Activated CD4-positive, alpha-beta T cell treated with anti-CD3 and anti-CD28 coated beads, Interleukin-2, amount 10 ng/mL, durations not matched to agents 24 days and 14 days (primary cell): ENCODE data around the gene SOD1. TPM values are rescaled to one million over a fixed set of nuclear protein-coding genes. Genes with fewer than 3 reads are reported as not detected.

Experiments
- DNase-seq: peaks from one replicate; pipeline ENCODE4 v3.0.0; 2022
- H3K27ac Mint-ChIP-seq: one replicate; pipeline ENCODE4 v1.8.0; 2022; ENCODE audit warnings: mild to moderate bottlenecking, mixed read lengths
- H3K27me3 Mint-ChIP-seq: one replicate; pipeline ENCODE4 v1.8.0; 2022; ENCODE audit warnings: mixed read lengths
- H3K36me3 Mint-ChIP-seq: one replicate; pipeline ENCODE4 v1.8.0; 2022; ENCODE audit warnings: low read depth, mild to moderate bottlenecking, mixed read lengths
- H3K4me1 Mint-ChIP-seq: one replicate; pipeline ENCODE4 v1.8.0; 2021; ENCODE audit warnings: mixed read lengths
- H3K4me3 Mint-ChIP-seq: one replicate; pipeline ENCODE4 v1.8.0; 2022; ENCODE audit warnings: mild to moderate bottlenecking, moderate library complexity, mixed read lengths
- H3K9me3 Mint-ChIP-seq: one replicate; pipeline ENCODE4 v1.8.0; 2021; ENCODE audit warnings: mixed read lengths
- intact Hi-C: fragments of 100-400 bp; cut with micrococcal nuclease; formaldehyde crosslinking; loops from one replicate; pipeline ENCODE4 v1.15.1; 2023
- total RNA-seq: library from RNA; stranded (reverse); gene quantifications from 2 replicates; pipeline ENCODE4 v1.2.3, GENCODE V29; 2022

The SOD1 gene
- total RNA-seq, 1 donor from 2014 or later: 336 TPM

- H3K4me3 Mint-ChIP-seq: no peak overlapping the region
- no peaks in the 10 kb centered on the region for H3K27me3 Mint-ChIP-seq
- no peak for DNase-seq
- H3K9me3 Mint-ChIP-seq: no peaks in the 10 kb centered on the region
- H3K27ac Mint-ChIP-seq: no peak overlapping the region
- H3K4me1 Mint-ChIP-seq: peaks cover 24% of the 10 kb centered on the region
- H3K36me3 Mint-ChIP-seq: peaks cover 12% of the 10 kb centered on the region
- intact Hi-C loops: loop anchor here (5.0 kb wide), 1 partner anchor 41 kb away; no protein-coding TSS in a partner anchor
Measured at GRCh38 chr21:31708541-31708940, 49.0 kb downstream of the SOD1 start.

GRCh38 chr21:31710586-31710985, 51.1 kb downstream of the SOD1 start:
- H3K4me1 Mint-ChIP-seq: peaks cover 31% of the 10 kb centered on the region
- no peak overlapping the region for H3K27ac Mint-ChIP-seq
- intact Hi-C loops: no loop called here

GRCh38 chr21:31711326-31711725, 51.8 kb downstream of the SOD1 start:
- peaks cover 31% of the 10 kb centered on the region for H3K4me1 Mint-ChIP-seq
- intact Hi-C loops: no loop called here

More at GRCh38 chr21:31710586-31710985, 51.1 kb downstream of the SOD1 start:
- no peaks in the 10 kb centered on the region for H3K27me3 Mint-ChIP-seq
- no peak overlapping the region for H3K4me3 Mint-ChIP-seq
- peaks cover 5% of the 10 kb centered on the region for H3K36me3 Mint-ChIP-seq
- no peaks in the 10 kb centered on the region for H3K9me3 Mint-ChIP-seq
- no peak for DNase-seq

GRCh38 chr21:31711745-31712285, 52.3 kb downstream of the SOD1 start:
- Mint-ChIP-seq H3K27me3 (no peaks in the 10 kb centered on the region), H3K36me3 (peaks cover 1% of the 10 kb centered on the region), H3K4me1 (peaks cover 29% of the 10 kb centered on the region), H3K27ac (no peak overlapping the region), H3K9me3 (no peaks in the 10 kb centered on the region), H3K4me3 (no peak overlapping the region)
- intact Hi-C loops: no loop called here
- no peak for DNase-seq

More at GRCh38 chr21:31711326-31711725, 51.8 kb downstream of the SOD1 start:
- no peak overlapping the region for H3K4me3 Mint-ChIP-seq
- H3K9me3 Mint-ChIP-seq: no peaks in the 10 kb centered on the region
- H3K27ac Mint-ChIP-seq: no peak overlapping the region
- no peak for DNase-seq
- H3K36me3 Mint-ChIP-seq: peaks cover 3% of the 10 kb centered on the region
- no peaks in the 10 kb centered on the region for H3K27me3 Mint-ChIP-seq

GRCh38 chr21:31713115-31713514, 53.6 kb downstream of the SOD1 start:
- Mint-ChIP-seq H3K4me3 (no peak overlapping the region), H3K9me3 (no peaks in the 10 kb centered on the region), H3K27ac (no peak overlapping the region), H3K4me1 (peaks cover 24% of the 10 kb centered on the region), H3K36me3 (peaks cover under 1% of the 10 kb centered on the region), H3K27me3 (no peaks in the 10 kb centered on the region)
- intact Hi-C loops: no loop called here
- no peak for DNase-seq

GRCh38 chr21:31713973-31714740, 54.7 kb downstream of the SOD1 start:
- intact Hi-C loops: loop anchor here (1.0 kb wide), 1 partner anchor 11 kb away; no protein-coding TSS in a partner anchor
- Mint-ChIP-seq H3K27me3 (no peaks in the 10 kb centered on the region), H3K4me3 (peak overlapping the region; percentile 7), H3K4me1 (peaks cover 24% of the 10 kb centered on the region), H3K9me3 (no peaks in the 10 kb centered on the region), H3K36me3 (peaks cover 3% of the 10 kb centered on the region), H3K27ac (peak overlapping the region; percentile 70)
- no peak for DNase-seq

GRCh38 chr21:31714741-31715365, 55.4 kb downstream of the SOD1 start:
- H3K4me3 Mint-ChIP-seq: no peak overlapping the region
- no peak for DNase-seq
- intact Hi-C loops: loop anchor here (1.0 kb wide), 1 partner anchor 10 kb away; no protein-coding TSS in a partner anchor
- H3K36me3 Mint-ChIP-seq: peaks cover 6% of the 10 kb centered on the region
- H3K27me3 Mint-ChIP-seq: no peaks in the 10 kb centered on the region
- no peak overlapping the region for H3K27ac Mint-ChIP-seq
- peaks cover 22% of the 10 kb centered on the region for H3K4me1 Mint-ChIP-seq
- no peaks in the 10 kb centered on the region for H3K9me3 Mint-ChIP-seq

GRCh38 chr21:31716106-31716505, 56.6 kb downstream of the SOD1 start:
- H3K4me3 Mint-ChIP-seq: no peak overlapping the region
- intact Hi-C loops: no loop called here
- no peak overlapping the region for H3K27ac Mint-ChIP-seq
- peaks cover 25% of the 10 kb centered on the region for H3K4me1 Mint-ChIP-seq
- H3K36me3 Mint-ChIP-seq: peaks cover 7% of the 10 kb centered on the region
- no peak for DNase-seq
- no peaks in the 10 kb centered on the region for H3K9me3 Mint-ChIP-seq
- H3K27me3 Mint-ChIP-seq: no peaks in the 10 kb centered on the region

Other genes starting within 250 kb of the SOD1 start
- 65.4 and 65.7 TPM in 2 replicates for gene SCAF4, start 72.4 kb downstream of the SOD1 start, total RNA-seq
- gene HUNK, start 213.3 kb downstream of the SOD1 start, total RNA-seq: 0.33 and 0.37 TPM in 2 replicates